A549 treated with RU486 at 1 μM for 4 hours (cell line): ENCODE data around the gene LINGO4. TPM values are rescaled to one million over a fixed set of nuclear protein-coding genes. Genes with fewer than 3 reads are reported as not detected.

Experiments
- total RNA-seq: library from RNA; stranded (reverse); fragments of 200-300 nt; extraction: Qiagen RNA extraction; gene quantifications from 5 replicates; pipeline ENCODE4 v1.2.3, GENCODE V29; 2022; ENCODE audit warnings: low read depth

LINGO4 gene
- total RNA-seq: not detected in 5 replicates

GRCh38 chr1:151805066-151805820, at the start of gene LINGO4:
Gene LINGO4, minus strand, starts transcription at chr1:151805419. Its CDS starts 2,715 bp downstream, at chr1:151802704.

DNA sequence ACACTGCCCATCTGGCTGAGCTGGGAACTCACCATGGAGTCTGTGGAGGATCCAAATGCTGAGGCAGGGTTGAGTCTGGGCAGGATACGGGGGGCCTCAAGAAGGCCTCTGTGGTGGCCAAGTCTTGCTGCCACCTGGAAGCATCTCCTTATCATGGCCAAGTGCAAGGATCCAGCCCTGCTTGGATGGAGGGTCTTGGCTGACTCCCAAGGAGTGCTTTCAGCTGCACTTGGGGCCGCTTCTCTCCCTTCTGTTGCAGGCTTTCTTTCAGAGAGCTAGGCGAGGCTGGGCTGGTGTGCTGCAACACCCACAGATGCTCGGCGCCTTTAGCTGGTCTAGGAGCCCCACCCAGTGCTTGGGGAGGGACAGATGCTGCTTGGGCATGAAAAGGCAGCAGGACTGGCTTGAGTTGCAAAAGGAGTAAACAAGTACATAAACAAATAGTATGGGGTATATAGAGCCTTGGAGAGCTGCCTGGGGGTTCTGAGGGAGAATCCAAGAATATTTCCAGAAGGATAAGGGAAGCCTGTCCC, 48.3 kb upstream of the LINGO4 start, which contains the start of gene THEM5:
Gene THEM5, minus strand, starts transcription at position 302 of the 533 bp plus-strand sequence. Its CDS starts 147 bp downstream, at position 155.

DNA sequence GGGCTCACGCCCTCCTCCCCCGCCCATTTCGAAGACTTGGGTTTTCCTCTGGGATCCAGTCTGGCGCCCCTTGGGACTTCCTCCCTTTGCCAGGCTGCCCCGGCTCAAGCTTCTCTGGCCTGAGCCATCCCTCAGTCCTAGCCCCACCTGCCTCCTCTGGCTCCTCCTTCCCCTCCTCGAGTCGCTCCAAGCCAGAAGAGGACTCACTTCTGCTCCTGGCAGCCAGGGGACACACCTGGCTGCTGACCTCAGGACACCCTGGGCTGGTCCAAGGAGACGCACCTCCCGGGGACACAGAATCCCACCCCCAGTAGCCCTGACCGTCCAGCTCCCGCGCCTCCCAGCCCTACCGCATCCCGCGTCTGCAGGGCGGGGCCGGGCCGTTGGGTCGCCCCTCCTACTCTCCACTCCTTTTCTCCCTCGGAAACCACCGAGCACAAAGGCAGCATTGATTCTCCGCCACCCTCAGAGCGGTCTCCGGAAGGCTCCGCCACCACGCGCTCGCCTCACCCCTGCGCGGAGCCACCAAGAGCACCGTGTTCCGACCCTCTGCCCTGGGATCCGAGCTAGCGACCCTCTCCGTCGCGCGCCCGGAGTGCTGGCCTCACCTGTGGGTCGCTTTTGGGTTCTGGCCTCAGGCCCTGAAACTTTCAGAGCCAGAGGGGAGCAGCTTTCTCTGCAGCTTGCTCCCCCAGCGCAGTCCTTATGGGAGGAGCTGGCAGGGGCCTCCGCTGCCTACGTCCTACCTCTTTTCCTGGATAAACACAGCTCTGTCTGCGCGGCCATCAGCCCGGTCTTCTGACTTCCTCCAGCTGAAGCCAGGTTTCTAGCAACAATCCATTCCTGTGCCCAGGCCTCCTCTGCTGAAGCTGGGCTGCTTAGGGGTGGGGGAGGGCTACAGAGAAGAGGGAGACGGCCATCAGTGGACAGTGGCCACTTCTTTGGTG, 34.5 kb upstream of the LINGO4 start, which contains the start of gene C2CD4D:
Gene C2CD4D, minus strand, starts transcription at position 364 of the 947 bp plus-strand sequence. CDS start 831 bp downstream, outside the sequence.

DNA sequence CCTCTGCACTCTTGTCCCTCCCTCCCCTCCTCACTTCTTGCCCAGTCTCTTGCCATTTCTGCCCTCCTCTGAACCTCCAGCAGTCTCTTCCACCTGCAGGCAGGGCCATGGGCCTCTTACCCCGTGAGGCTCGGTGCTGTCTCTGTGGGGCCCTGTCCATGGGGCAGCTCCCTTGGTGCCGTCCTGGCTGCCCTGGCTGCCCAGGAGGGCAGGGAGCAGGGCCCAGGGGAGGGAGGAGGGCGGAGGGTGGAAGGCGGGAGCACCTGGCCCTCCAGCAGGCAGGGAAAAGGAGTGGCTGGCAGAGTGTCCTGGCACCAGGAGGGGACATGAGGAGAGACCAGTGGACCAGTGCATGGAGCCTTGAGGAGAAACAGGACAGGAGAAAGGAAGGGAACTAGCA, 26.4 kb upstream of the LINGO4 start, which contains the start of gene RORC:
Gene RORC, minus strand, starts transcription at position 198 of the 400 bp plus-strand sequence. Its CDS starts 38 bp downstream, at position 160.

DNA sequence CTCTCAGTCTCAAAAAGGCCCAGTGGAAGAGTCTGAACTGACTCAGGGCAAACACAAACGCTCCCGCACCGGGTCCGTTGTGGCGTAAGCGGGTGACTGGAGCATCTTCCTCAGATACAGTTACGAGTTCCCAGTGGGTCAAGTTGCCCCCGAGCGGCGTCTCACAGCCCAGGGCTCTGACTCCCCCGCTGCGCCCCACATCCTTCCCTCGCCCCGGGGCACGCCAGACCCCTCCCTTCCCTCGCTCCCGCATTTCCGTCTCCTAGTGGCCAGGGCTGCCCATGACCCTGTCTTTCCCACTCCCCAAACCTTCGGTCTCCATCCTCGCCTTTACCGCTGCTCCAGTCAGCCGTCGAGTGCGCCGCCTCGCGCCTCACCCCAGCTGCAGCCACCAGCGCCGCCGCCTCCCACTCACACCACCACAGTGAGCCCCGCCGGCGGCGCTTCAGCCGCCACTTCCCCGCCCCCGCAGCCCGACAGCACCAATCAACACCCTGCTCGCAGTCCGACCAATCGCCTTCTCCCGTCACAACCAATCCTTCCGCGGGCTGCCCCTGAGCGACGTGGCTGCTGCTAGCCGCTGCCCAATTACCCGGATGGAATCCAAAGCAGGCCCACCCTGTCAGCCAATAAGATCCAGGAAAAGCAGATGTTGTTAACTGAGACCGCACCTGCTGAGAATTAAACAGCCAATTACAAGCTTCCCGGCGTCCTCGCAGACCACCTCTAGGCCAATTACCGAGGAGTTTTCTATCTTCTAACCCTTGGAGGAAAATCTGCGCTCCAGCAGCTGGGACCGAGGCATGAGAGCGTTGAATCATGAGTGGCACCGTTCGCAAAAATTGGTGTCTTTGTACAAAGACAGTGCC, 14.9 kb downstream of the LINGO4 start, which contains the start of gene TDRKH:
Gene TDRKH, minus strand, starts transcription at position 430 of the 869 bp plus-strand sequence. CDS start 7,478 bp downstream, outside the sequence.

DNA sequence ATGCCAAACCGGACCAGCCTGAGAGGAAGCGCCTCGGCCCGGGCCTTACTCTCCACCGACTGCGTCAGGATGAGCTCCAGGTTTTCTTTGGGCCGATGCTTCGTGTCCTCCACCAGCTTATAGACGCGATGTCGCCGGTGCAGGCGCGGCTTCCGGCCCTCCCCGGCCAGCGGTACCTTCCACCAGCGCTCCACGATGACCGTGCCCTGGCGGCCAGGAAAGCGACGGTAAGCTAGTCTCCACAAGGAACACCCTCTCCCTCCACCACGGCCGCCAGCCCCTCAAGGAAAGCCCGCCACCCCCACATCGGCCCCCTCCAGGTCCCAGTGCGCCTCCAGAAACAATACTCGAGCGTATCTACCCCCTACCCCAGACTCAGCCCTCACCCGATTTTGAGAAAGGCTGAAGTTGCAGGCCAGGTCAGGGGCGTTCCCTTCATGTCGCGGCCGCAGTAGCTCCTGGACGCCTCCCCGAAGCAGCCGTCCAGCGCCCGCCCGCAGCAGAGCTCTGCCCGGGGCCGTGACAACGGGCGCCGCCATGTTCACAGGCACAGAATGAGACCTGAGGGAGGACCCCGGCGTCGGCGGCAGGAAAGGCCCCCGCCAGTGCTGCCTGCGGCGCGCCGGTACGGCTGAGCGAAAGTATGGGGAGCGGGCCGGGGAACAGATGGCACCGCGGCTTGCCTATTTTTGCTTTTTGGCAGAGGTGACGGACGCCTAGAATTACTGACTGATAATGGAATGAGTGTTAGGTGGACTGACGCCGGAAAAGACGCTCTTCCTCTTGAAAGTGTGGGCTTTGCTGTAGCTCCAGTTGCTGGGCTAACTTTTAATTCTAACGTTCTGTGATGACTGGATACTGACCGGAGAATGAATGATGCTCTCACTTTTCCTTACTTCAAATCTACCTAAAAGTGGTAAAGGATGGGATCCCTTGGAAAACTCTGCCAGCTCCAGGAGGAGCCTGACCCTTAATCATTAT, 42.0 kb downstream of the LINGO4 start, which contains the start of gene MRPL9:
Gene MRPL9, minus strand, starts transcription at position 556 of the 981 bp plus-strand sequence. Its CDS starts 17 bp downstream, at position 539.

Other genes with a start within 250 kb of the LINGO4 start
- gene SNX27, start 193.4 kb downstream of the LINGO4 start, total RNA-seq: 6.8 to 10.9 TPM (median 7.5 TPM) in 5 replicates
- gene CELF3, start 88.6 kb downstream of the LINGO4 start, total RNA-seq: not detected in 5 replicates
- not detected in 5 replicates for gene RIIAD1, start 83.9 kb downstream of the LINGO4 start, total RNA-seq
- 69.1 to 95.3 TPM (median 81.1 TPM) in 5 replicates for gene MRPL9, start 41.9 kb downstream of the LINGO4 start, total RNA-seq
- gene TDRKH, start 14.9 kb downstream of the LINGO4 start, total RNA-seq: 5.4 to 6.3 TPM (median 6.2 TPM) in 5 replicates
- gene RORC, start 26.4 kb upstream of the LINGO4 start, total RNA-seq: not detected in 5 replicates
- gene C2CD4D, start 34.4 kb upstream of the LINGO4 start, total RNA-seq: not detected in 5 replicates
- not detected in 5 replicates for gene THEM5, start 48.3 kb upstream of the LINGO4 start, total RNA-seq
- gene THEM4, start 104.1 kb upstream of the LINGO4 start, total RNA-seq: 12.1 to 15.5 TPM (median 14.1 TPM) in 5 replicates
- 1,857 to 2,427 TPM (median 2,095 TPM) in 5 replicates for gene S100A10, start 188.4 kb upstream of the LINGO4 start, total RNA-seq
- gene S100A11, start 231.6 kb upstream of the LINGO4 start, total RNA-seq: 1,713 to 1,961 TPM (median 1,862 TPM) in 5 replicates